Measurements from ENCODE around the gene TRIM33.

Gene TRIM33

DNA sequence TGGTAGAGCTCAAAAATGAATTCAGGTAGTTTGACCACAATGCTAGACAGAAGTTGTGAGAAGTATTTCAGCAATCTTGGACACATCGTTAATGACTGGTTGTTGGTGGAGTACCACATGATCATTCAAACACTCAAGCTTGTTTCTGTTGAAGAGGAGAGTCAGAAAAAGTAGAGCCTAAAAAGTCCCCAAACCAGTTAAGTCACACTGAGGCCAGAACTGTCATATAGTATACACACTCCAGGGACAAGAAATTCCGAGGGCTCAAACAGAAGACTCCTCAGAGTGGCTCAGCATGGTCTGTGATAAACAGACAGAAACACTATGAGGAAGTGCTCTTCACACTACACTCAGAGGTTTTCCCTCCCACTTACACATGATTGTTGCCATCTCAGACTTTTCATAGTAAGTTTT lies 5.8 kb downstream of the TRIM33 start:
- H3K4me3 ChIP-seq (replicated peaks; ENCODE audit: low read depth, low read length): no peak overlapping the region
- TF ChIP-seq, protein P1, sequence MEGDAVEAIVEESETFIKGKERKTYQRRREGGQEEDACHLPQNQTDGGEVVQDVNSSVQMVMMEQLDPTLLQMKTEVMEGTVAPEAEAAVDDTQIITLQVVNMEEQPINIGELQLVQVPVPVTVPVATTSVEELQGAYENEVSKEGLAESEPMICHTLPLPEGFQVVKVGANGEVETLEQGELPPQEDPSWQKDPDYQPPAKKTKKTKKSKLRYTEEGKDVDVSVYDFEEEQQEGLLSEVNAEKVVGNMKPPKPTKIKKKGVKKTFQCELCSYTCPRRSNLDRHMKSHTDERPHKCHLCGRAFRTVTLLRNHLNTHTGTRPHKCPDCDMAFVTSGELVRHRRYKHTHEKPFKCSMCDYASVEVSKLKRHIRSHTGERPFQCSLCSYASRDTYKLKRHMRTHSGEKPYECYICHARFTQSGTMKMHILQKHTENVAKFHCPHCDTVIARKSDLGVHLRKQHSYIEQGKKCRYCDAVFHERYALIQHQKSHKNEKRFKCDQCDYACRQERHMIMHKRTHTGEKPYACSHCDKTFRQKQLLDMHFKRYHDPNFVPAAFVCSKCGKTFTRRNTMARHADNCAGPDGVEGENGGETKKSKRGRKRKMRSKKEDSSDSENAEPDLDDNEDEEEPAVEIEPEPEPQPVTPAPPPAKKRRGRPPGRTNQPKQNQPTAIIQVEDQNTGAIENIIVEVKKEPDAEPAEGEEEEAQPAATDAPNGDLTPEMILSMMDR (IDR thresholded peaks at IDR 0.05; ENCODE audit: low read length, missing control alignments): no peak
- no peak for DNase-seq (ENCODE audit: low read depth)

DNA sequence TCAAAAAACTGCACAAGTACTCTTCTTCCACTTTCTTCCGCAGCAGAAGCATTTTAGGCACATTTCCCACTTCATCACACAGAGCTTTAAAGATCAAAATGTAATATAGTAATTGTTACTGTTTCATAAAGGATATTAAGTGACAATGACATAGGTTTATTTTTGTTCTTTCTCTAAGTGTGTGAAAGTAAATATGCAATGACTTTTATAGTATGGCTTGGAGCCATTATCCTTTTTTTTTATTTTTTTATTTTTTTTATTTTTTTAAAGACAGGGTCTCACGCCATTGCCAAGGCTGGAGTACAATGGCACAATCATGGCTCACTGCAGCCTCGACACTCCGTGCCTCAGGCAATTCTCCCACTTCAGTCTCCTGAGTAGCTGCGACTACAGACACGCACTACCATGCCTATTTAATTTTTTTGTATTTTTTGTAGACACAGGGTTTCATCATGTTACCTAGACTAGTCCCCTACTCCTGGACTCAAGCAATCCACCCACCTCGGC lies 7.0 kb downstream of the TRIM33 start:
- H3K4me3 ChIP-seq (replicated peaks; ENCODE audit: low read depth, low read length): no peak overlapping the region
- TF ChIP-seq, protein P1 (IDR thresholded peaks at IDR 0.05; ENCODE audit: low read length, missing control alignments): no peak
- DNase-seq (ENCODE audit: low read depth): no peak

DNA sequence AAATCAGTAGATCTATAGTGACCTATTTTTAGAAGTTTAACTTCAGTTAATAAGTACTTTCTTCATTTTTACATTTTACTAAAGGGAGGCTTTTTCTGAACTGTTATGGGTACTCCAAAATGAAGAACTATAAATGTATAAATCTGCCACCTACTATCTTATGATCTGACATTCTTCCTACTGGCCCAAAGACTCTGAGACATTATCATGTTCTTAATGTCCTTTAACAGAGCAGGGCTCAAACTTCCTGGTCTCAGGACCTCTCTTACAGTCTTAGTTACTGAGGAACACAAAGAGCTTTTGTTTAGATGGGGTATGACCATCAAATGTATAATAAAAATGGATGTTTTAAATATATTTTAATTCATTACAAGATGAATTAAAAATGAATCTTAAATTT lies 8.9 kb downstream of the TRIM33 start:
- H3K4me3 ChIP-seq (replicated peaks; ENCODE audit: low read depth, low read length): no peak overlapping the region
- no peak for DNase-seq (ENCODE audit: low read depth)
- TF ChIP-seq, protein P1 (IDR thresholded peaks at IDR 0.05; ENCODE audit: low read length, missing control alignments): no peak

DNA sequence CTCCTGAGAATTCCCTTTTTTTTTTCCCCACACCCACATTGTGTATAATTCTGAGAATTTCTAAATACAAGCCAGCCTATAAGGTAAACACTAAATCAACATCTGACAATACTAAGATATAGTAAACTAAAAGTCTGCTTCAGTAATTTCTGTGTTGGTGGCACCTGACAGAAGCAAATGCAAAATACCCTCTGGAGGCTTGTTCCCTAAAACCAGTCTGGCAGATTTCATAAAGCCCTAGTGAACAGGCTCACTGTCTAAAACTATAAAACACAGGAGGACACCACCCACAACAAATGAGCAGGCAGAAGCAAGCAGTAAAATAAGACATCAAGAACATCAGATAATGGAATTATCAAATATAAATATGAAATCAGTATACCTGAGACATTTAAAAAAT lies 11.5 kb downstream of the TRIM33 start:
- TF ChIP-seq, protein P1 (IDR thresholded peaks at IDR 0.05; ENCODE audit: low read length, missing control alignments): no peak
- no peak overlapping the region for H3K4me3 ChIP-seq (replicated peaks; ENCODE audit: low read depth, low read length)
- DNase-seq (ENCODE audit: low read depth): no peak

DNA sequence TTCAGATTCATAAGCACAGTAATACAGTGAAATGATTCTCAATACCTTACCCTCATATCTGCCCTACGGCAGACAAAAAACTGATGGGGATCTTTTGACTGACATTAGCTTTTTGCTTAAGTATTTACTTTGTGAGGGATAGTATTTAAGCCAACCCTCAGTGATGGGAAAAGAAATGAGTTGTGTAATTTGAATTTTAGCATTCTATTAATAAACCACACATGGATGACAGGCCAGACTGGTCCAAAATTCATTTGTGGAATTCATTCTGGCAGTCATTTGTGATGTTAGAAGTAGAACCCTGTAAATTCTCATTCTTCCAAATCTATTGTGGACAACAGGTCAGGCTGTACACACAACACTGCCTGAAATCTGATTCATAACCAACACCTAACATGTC lies 14.9 kb downstream of the TRIM33 start:
- no peak for DNase-seq (ENCODE audit: low read depth)
- H3K4me3 ChIP-seq (replicated peaks; ENCODE audit: low read depth, low read length): no peak overlapping the region
- TF ChIP-seq, protein P1 (IDR thresholded peaks at IDR 0.05; ENCODE audit: low read length, missing control alignments): no peak

DNA sequence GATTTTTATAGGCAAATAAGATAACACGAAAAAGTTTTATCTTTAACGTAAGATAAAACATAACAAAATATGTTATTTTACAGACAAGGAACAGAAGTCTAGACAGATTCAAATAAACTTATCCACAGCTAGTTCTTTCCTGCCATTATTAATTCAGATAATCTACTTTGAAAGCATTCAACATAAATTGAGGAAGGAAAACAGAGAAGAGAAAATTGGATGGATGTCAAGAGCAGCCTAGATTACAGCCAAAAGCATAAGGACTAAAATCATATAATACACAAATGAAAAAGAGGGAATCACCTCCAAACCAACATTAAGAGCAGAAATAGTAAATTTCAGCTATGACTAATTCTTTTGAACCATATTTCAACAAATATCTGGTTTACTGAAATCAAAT lies 15.5 kb downstream of the TRIM33 start:
- TF ChIP-seq, protein P1 (IDR thresholded peaks at IDR 0.05; ENCODE audit: low read length, missing control alignments): no peak
- DNase-seq (ENCODE audit: low read depth): no peak

DNA sequence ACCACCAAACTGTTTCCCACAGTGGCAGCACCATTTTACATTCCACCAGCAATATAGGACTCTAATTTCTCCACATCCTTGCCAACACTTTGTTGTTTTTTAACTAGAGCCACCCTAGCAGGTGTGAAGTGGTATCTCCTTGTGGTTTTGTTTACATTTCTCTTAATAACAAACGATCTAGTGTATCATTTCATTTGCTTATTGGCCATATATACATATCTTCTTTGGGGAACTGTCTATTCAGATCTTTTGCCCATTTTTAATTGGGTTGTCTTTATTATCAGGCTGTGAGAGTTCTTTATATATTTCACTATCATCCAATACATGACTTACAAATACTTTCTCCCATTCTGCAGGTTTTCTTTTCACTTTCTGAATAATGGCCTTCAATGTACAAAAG lies 18.0 kb downstream of the TRIM33 start:
- TF ChIP-seq, protein P1 (IDR thresholded peaks at IDR 0.05; ENCODE audit: low read length, missing control alignments): no peak
- no peak for DNase-seq (ENCODE audit: low read depth)
- H3K4me3 ChIP-seq (replicated peaks; ENCODE audit: low read depth, low read length): no peak overlapping the region

More for the DNA sequence above, 15.5 kb downstream of the TRIM33 start:
- H3K4me3 ChIP-seq (replicated peaks; ENCODE audit: low read depth, low read length): no peak overlapping the region
